DND-41 (cell line): Measurements from ENCODE around the gene AKR1C2.

Source experiments
- ATAC-seq: fragments of 200-7000 bp; cut with Tn5 transposase; 3 replicates; pipeline ENCODE4 v1.9.1; 2021; ENCODE audit warnings: low read depth; ENCODE audit not compliant: insufficient read depth
- DNase-seq: peaks from one replicate; pipeline ENCODE4 v3.0.0-alpha.2; 2020
- H2AFZ ChIP-seq: 2 replicates; pipeline ENCODE4 v1.6.0; 2012; ENCODE audit warnings: low read depth, low read length
- H3K27ac ChIP-seq: 2 replicates; pipeline ENCODE4 v1.5.1; 2012; ENCODE audit warnings: low read length, inconsistent platforms
- H3K27me3 ChIP-seq: fragments of 200-600 bp; sonication (generic); 2 replicates; pipeline ENCODE4 v1.6.0; 2012; ENCODE audit warnings: low read length, mild to moderate bottlenecking, inconsistent platforms; ENCODE audit not compliant: insufficient read depth, poor library complexity
- H3K36me3 ChIP-seq: 2 replicates; pipeline ENCODE4 v1.5.1; 2012; ENCODE audit warnings: low read length, inconsistent platforms; ENCODE audit not compliant: insufficient read depth
- H3K4me1 ChIP-seq: 2 replicates; pipeline ENCODE4 v1.5.1; 2012; ENCODE audit warnings: mild to moderate bottlenecking, low read length; ENCODE audit not compliant: insufficient read depth
- H3K4me2 ChIP-seq: 2 replicates; pipeline ENCODE4 v1.6.0; 2012; ENCODE audit warnings: mild to moderate bottlenecking, moderate library complexity, low read length, inconsistent platforms; ENCODE audit not compliant: insufficient read depth
- H3K4me3 ChIP-seq, 2 experiments: fragments of 200-600 bp in 1 of 2; shearing (Covaris generic) in 1 of 2; 2 replicates each; pipeline ENCODE4 v1.5.1; 2012 to 2016; ENCODE audit warnings: inconsistent platforms in 2 of 2, low read length in 2 of 2, mild to moderate bottlenecking in 2 of 2, low read depth in 1 of 2, moderate library complexity in 1 of 2
- H3K79me2 ChIP-seq: 2 replicates; pipeline ENCODE4 v1.6.0; 2012; ENCODE audit warnings: low read length, inconsistent platforms; ENCODE audit not compliant: insufficient read depth
- H3K9ac ChIP-seq: 2 replicates; pipeline ENCODE4 v1.6.0; 2012; ENCODE audit warnings: low read depth, mild to moderate bottlenecking, inconsistent platforms, low read length, moderate library complexity
- H3K9me3 ChIP-seq: 2 replicates; pipeline ENCODE4 v1.5.1; 2012; ENCODE audit warnings: low read length, moderate library complexity, mild to moderate bottlenecking, inconsistent platforms; ENCODE audit not compliant: insufficient read depth, severe bottlenecking
- H4K20me1 ChIP-seq: 2 replicates; pipeline ENCODE4 v1.6.0; 2012; ENCODE audit warnings: low read length; ENCODE audit not compliant: insufficient read depth
- CTCF ChIP-seq: IDR thresholded peaks from 2 replicates; pipeline ENCODE4 v1.5.1; 2012; ENCODE audit warnings: borderline replicate concordance, low read length, moderate library complexity, mild to moderate bottlenecking; ENCODE audit not compliant: poor library complexity, severe bottlenecking; ENCODE audit errors: extremely low read depth
- EZH2 ChIP-seq: IDR thresholded peaks from 3 replicates; pipeline ENCODE4 v1.6.1; 2012; ENCODE audit warnings: borderline replicate concordance, low read depth, mild to moderate bottlenecking, moderate library complexity, low read length, inconsistent platforms; ENCODE audit not compliant: severe bottlenecking

The AKR1C2 gene

GRCh38 chr10:5041471-5042023 lies 37.9 kb upstream of the AKR1C2 start:
- Histone ChIP-seq H3K9ac (no peak overlapping the region), H2AFZ (no peak overlapping the region), H3K27ac (no peak overlapping the region), H3K36me3 (no peaks in the 10 kb centered on the region), H3K4me1 (no peaks in the 10 kb centered on the region), H3K4me3 (no peak overlapping the region), H3K79me2 (no peaks in the 10 kb centered on the region), H3K4me2 (no peak overlapping the region), H3K27me3 (no peaks in the 10 kb centered on the region), H4K20me1 (no peaks in the 10 kb centered on the region), H3K9me3 (no peaks in the 10 kb centered on the region)
- no peak for DNase-seq
- ATAC-seq: no peak
- TF ChIP-seq EZH2: no peak
- TF ChIP-seq CTCF: no peak

GRCh38 chr10:5040781-5041470 lies 37.3 kb upstream of the AKR1C2 start:
- no peaks in the 10 kb centered on the region for H3K36me3 ChIP-seq
- no peak for DNase-seq
- no peak overlapping the region for H3K9ac ChIP-seq
- H3K27ac ChIP-seq: no peak overlapping the region
- H3K27me3 ChIP-seq: no peaks in the 10 kb centered on the region
- no peaks in the 10 kb centered on the region for H4K20me1 ChIP-seq
- no peak overlapping the region for H2AFZ ChIP-seq
- ATAC-seq: no peak
- H3K4me2 ChIP-seq: no peak overlapping the region
- no peak overlapping the region for H3K4me3 ChIP-seq
- no peaks in the 10 kb centered on the region for H3K79me2 ChIP-seq
- no peak for TF ChIP-seq CTCF
- TF ChIP-seq EZH2: no peak
- no peaks in the 10 kb centered on the region for H3K4me1 ChIP-seq
- no peaks in the 10 kb centered on the region for H3K9me3 ChIP-seq

GRCh38 chr10:5040010-5040673 lies 36.5 kb upstream of the AKR1C2 start:
- no peak overlapping the region for H3K27ac ChIP-seq

More at GRCh38 chr10:5040010-5040673, 36.5 kb upstream of the AKR1C2 start:
- Histone ChIP-seq H3K36me3 (no peaks in the 10 kb centered on the region), H2AFZ (no peak overlapping the region), H3K4me3 (no peak overlapping the region), H3K27me3 (no peaks in the 10 kb centered on the region), H3K4me1 (no peaks in the 10 kb centered on the region), H4K20me1 (no peaks in the 10 kb centered on the region), H3K4me2 (no peak overlapping the region), H3K79me2 (no peaks in the 10 kb centered on the region), H3K9ac (no peak overlapping the region), H3K9me3 (no peaks in the 10 kb centered on the region)
- TF ChIP-seq CTCF (no peak), EZH2 (no peak)
- ATAC-seq (no peak), DNase-seq (no peak)
